ENCODE results near the gene TNFRSF9. TPM values are rescaled to one million over a fixed set of nuclear protein-coding genes. Genes with fewer than 3 reads are reported as not detected.

TNFRSF9 gene
- total RNA-seq, 1 experiment from 2014 or later, result not detected

DNA sequence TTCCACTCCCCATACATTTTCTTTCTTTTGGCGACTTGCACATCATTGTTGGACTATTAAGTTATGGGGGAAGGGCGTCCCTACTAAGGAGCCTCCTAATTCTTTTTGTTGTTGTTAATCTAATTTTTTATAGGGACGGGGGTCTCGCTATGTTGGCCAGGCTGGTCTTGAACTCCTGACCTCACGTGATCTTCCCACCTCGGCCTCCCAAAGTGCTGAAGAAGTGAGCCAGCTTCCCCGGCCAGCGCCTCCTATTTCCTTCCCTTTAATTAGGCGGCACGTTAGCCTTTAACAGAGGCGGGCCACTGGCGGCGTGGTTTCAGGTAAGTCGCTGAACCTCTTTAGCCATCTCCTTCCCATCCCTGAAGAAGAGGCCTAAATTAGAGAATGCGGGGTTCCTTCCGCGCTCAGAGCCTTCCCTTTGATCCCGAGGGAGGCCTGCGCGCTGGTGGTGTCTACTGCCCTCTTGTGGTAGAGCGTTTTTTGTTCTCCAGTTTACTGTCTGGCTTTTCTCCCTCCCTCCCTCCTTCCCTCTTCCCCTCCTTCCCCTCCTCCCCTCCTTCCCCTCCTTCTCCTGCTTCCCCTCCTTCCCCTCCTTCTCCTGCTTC, 38.1 kb downstream of the TNFRSF9 start:
- H3K56ac ChIP-seq (ENCODE audit: insufficient read length, low read depth, low read length), result no peak overlapping the region
- no peak overlapping the region for H3K4me2 ChIP-seq (ENCODE audit: insufficient read depth, insufficient read length, low read length)
- H3K23ac ChIP-seq (ENCODE audit: insufficient read length, low read depth, low read length), result no peak overlapping the region
- H4K91ac ChIP-seq (ENCODE audit: insufficient read length, low read depth, low read length), result no peak overlapping the region
- H2AK5ac ChIP-seq (ENCODE audit: insufficient read length, low read length), result no peak overlapping the region
- H3K4me1 ChIP-seq (ENCODE audit: insufficient read depth, low read length), result no peaks in the 10 kb centered on the region
- H2BK5ac ChIP-seq (ENCODE audit: insufficient read length, low read length), result no peak overlapping the region
- H3K4ac ChIP-seq (ENCODE audit: low read depth, low read length), result no peak overlapping the region
- no peaks in the 10 kb centered on the region for H3K36me3 Mint-ChIP-seq (ENCODE audit: insufficient read depth in 1 of 3, low read depth in 3 of 3)
- no peak overlapping the region for H2BK15ac ChIP-seq (ENCODE audit: low read depth, low read length)
- H3K9me3 Mint-ChIP-seq, result no peaks in the 10 kb centered on the region
- peak; percentile 87 for DNase-seq
- no peak overlapping the region for H3K27ac Mint-ChIP-seq
- H2AFZ ChIP-seq (ENCODE audit: low read length), result no peak overlapping the region
- no peak overlapping the region for H3K14ac ChIP-seq (ENCODE audit: insufficient read depth, low read length)
- H2BK20ac ChIP-seq (ENCODE audit: low read depth, low read length, poor library complexity, severe bottlenecking), result no peak overlapping the region
- no peak overlapping the region for H3K4me3 Mint-ChIP-seq
- no peaks in the 10 kb centered on the region for H3K79me2 ChIP-seq (ENCODE audit: insufficient read depth, low read length)
- H3K27me3 Mint-ChIP-seq (ENCODE audit: low read depth), result peaks cover 8% of the 10 kb centered on the region
- no peak overlapping the region for H2BK120ac ChIP-seq (ENCODE audit: low read depth, low read length, poor library complexity, severe bottlenecking)
- H4K20me1 ChIP-seq (ENCODE audit: control insufficient read depth, insufficient read depth, insufficient read length), result no peaks in the 10 kb centered on the region
- TF ChIP-seq, protein P1, sequence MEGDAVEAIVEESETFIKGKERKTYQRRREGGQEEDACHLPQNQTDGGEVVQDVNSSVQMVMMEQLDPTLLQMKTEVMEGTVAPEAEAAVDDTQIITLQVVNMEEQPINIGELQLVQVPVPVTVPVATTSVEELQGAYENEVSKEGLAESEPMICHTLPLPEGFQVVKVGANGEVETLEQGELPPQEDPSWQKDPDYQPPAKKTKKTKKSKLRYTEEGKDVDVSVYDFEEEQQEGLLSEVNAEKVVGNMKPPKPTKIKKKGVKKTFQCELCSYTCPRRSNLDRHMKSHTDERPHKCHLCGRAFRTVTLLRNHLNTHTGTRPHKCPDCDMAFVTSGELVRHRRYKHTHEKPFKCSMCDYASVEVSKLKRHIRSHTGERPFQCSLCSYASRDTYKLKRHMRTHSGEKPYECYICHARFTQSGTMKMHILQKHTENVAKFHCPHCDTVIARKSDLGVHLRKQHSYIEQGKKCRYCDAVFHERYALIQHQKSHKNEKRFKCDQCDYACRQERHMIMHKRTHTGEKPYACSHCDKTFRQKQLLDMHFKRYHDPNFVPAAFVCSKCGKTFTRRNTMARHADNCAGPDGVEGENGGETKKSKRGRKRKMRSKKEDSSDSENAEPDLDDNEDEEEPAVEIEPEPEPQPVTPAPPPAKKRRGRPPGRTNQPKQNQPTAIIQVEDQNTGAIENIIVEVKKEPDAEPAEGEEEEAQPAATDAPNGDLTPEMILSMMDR (conservative IDR thresholded peaks at IDR 0.05), result peak; percentile 84
- no peaks in the 10 kb centered on the region for H3K79me1 ChIP-seq (ENCODE audit: insufficient read depth, low read depth, low read length, poor library complexity, severe bottlenecking)
- H3T11ph ChIP-seq (ENCODE audit: low read length), result no peak overlapping the region
- no peak overlapping the region for H3K9ac ChIP-seq (ENCODE audit: extremely low read depth, insufficient read length, low read length)
- no peaks in the 10 kb centered on the region for H3K23me2 ChIP-seq (ENCODE audit: insufficient read length, low read depth, low read length, poor library complexity, severe bottlenecking)
- no peak overlapping the region for H2BK12ac ChIP-seq (ENCODE audit: insufficient read length, low read depth, low read length)
- H4K8ac ChIP-seq (replicated peaks; ENCODE audit: insufficient read length, low read depth, low read length), result no peak overlapping the region
- H4K5ac ChIP-seq (ENCODE audit: insufficient read length, low read depth, low read length), result no peak overlapping the region
- H3K4me1 Mint-ChIP-seq, result peaks cover 0 to 3% of the 10 kb centered on the region in 2 experiments; a peak in 1 of 4 replicates
- no peaks in the 10 kb centered on the region for H3K27me3 ChIP-seq (ENCODE audit: insufficient read depth, low read length)
- no CpG with 5 or more reads among the region's 21 CpGs for WGBS (ENCODE audit: extremely low coverage, insufficient read length, low lambda C conversion rate)
- no peaks in the 10 kb centered on the region for H3K9me3 ChIP-seq (ENCODE audit: control insufficient read depth, low read depth, low read length)
- no peak overlapping the region for H3K27ac ChIP-seq (ENCODE audit: insufficient read length, low read depth, low read length)
- no peak overlapping the region for H3K18ac ChIP-seq (ENCODE audit: insufficient read length, low read depth, low read length)
